Cerebellar cortex (tissue), 1 donor: ENCODE results near the gene ACR.

ENCODE experiments used
- DNase-seq: peaks from one replicate; pipeline ENCODE4 v3.0.0-alpha.2; 2015; ENCODE audit warnings: low spot score

ACR gene

DNA sequence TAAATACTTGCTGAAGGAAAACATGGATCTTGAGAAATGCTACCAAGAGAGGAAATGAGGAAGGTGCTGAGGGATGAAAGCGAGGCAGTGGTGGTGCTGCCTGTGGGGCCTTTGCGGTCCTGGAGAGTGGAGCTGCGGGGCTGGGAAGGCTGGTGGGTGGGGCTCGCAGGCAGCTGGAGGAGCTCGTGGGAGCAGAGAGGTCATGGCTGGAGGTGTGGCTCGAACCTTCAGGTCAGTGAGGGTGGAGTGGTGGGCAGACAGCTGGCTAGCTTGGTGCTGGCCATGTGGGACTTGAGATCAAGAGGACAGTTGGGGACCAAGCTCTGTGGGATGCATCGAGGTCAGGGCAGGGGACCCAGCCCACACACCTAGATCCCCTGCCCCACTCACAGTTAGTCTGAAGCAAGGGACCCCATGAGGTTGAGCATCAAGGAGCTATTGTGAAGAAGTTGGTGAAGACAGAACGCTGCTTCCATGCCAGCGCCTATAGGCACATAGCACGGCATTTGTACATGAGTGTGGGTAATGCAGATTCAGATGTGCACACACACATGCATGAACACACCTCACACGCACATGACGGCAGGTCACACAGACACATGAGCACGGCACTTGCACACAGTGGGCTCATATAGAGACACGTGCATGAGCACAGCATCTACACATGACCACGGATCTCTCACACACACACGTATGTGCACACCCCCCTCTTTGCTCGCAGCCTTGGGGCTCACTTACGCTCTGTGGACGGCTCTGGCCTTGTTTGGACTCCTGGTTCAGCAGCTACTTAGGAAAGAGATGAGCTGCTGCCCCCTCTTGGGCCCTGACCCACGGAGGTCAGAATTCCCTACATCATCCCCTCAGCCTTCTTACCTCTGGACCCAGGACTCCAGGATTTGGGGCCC, 34.9 kb upstream of the ACR start:
- no peak for DNase-seq

DNA sequence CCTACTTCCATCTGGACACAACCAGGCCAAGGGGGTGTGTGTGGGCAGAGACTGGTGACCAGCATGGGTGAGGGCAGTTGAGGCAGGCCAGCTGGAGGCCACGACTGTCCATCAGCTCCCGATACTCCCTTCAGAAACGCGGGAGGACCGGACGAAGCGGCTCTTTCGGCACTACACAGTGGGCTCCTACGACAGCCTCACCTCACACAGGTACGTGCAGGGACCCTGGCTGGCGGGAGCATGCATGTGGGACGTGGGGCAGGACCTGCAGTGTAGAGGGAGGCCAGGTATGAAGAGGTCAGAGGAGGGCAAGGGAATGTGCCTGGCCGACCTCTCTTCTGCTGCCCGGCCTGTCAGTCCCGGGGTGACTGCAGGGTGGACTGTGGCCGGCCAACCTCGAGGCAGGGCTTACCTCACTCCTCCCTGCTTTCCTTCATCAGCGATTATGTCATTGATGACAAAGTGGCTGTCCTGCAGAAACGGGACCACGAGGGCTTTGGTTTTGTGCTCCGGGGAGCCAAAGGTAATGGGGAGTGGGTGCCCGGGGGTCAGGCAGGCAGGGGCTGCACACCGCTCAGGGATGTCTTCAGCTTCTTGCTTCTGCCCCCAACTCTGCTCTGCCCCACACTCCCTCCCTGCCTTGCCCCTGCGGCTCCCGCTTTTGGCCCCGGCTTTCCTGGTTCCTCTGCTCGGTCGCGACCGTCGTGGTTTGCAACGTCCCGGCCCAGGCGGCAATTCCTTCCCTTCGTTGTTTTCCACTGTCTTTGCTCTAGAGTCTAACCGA, 34.1 kb upstream of the ACR start:
- no peak for DNase-seq

DNA sequence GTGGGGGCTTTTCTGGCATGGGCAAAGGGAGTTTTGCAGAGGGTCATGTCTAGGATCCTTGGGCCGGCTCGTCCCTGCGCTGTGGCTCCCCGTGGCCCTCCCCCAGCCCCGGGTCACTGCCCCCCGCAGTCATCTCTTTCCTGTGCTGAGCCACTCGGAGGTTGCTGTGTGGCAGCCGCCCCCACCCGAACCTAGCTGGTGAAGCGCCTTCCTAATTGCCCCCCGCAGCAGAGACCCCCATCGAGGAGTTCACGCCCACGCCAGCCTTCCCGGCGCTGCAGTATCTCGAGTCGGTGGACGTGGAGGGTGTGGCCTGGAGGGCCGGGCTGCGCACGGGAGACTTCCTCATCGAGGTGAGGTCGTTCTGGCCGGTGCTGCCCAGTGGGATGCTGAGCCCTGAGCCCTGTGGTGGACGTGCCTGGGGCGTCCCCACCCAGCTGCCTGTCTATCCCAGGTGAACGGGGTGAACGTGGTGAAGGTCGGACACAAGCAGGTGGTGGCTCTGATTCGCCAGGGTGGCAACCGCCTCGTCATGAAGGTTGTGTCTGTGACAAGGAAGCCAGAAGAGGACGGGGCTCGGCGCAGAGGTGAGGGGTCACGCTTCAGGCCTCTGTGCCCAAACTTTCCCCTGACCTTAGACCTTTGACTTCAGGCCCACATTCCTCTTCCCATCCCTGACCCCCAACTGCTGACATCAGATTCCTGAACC, 33.3 kb upstream of the ACR start:
- no peak for DNase-seq

DNA sequence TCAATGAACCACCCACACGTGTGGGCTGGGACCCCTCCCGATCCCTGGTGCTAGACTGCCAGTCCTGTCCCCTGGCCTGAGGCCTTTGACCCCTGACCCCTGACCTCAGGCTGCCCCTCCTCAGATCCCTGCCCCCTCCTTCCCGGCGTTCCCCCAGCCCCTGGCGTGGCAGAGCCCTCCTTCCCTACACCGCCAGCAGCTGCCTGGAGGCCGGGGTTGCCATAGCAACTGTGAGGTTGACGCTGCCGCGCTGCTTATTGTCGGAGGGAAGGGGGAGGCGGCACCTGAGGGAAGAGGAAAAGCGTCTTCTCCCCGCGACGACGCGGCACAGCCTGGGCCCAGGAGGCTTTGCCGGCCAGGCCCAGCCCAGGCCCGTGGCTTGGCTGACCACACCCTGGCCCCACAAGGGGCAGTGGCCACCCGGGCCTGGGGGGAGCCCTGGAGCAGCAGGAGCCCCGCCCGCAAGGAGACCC, 32.7 kb upstream of the ACR start:
- peak; percentile 75 for DNase-seq

DNA sequence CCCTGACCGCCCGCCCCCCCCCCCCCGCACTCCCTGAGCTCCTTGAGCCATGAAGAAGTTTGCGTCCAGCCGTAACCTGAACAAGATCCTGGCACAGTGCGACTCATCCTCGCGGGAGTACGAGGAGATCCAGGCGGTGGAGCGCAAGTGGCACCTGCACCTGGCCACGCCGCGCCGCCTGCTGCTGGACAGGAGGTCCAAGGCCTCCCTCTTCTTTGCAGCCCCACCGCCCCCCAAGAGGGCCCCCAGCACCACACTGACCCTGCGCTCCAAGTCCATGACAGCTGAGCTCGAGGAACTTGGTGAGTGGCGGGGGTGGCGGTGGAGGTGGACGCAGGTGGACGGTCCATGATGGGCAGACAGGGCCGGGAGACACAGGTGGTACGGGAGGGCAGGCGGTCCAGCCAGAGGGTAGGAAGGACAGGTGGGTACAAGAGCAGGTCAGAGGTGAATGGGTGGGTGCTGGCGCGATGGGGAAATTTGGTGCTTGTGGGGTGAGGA, 32.1 kb upstream of the ACR start:
- DNase-seq, result no peak

DNA sequence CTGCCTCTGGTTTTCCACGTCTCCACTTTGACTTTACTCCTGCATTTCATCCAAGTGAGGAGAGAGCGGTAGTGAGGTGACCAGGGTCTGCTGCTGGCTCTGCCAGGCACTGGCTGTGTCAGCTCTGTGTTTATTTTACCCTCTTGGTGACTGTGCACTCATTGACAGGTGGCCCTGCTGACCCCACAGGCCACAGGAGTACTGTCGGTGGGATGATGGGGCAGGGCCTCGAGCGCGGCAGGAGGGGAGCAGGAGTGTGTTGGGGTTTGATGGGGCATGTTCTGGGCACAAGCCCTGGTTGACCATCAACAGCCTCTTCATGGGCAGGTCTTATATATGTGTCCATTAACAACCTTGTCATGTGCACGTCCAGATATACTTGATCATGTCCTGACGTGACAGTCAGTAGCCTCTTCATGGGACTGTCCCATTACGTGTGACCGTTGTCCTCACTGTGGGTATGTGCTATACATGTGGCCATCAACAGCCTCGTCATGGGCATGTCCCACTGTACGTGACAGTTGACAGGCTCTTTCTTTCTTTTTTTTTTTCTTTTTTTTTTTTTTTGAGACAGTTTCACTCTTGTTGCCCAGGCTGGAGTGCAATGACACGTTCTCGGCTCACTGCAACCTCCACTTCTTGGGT, 31.4 kb upstream of the ACR start:
- no peak for DNase-seq

DNA sequence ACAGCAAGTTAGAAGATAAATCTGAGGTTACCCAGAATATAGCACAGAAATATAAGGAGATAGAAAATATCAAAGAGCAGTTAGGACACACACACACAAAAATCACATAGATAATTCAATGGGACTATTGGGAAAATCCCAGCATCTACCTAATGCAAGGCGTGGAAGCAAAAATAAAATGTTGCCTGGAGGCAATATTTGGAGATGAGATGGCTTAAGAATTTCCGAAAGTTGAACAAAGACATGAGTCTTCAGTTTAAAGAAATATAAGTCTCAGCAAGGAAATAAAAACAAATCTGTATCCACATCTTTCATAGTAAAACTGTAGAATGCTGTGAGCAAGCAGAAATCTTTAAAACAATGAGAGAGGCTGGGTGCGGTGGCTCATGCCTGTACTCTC, 29.5 kb upstream of the ACR start:
- no peak for DNase-seq

DNA sequence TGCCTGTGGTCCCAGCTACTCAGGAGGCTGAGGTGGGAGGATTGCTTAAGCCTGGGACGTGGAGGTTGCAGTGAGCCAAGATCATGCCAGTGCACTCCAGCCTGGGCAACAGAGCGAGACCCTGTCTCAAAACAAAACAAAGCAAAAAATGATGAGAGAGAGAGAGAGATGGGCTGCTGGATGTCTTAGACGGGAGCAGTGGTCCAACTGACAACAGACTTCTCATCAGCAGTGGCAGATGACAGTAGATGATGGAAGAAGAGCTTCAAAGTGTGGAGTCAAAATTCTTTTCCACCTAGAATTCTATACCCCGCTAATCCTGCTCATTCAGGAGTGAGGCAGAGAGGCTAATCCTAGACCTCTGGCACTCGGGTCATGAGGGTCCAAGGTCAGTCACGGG, 29.0 kb upstream of the ACR start:
- no peak for DNase-seq

DNA sequence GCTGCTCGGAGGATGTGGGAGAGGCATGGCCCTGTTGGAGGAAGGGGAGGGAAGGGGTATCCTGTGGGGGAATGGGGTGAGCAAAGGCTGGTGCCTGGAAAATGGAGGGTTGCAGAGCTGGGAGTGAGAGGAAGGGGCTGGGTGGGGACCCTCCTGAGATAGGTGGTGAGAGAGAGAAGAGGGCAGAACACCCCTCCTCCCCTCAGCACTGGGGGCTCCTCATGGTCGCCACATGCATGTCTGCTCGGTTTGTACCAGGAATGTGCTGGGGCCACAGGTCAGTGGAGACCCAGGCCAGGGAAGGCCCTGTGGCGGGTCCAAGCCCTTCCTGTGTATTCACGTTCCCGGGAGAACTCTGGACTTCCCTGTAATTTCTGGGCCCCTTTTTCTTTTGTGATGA, 27.8 kb upstream of the ACR start:
- DNase-seq, result no peak

DNA sequence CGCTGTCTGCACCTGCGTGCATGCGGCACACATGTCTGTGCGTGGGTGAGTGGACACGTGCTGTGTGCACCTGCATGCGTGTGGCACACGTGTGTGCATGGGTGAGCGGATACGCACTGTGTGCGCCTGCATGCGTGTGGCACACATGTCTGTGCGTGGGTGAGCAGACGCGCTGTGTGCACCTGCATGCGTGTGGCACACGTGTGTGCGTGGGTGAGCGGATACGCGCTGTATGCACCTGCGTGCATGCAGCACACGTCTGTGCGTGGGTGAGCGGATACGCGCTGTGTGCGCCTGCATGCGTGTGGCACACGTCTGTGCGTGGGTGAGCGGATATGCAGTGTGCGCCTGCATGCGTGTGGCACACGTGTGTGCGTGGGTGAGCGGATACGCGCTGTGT, 27.1 kb upstream of the ACR start:
- DNase-seq, result no peak

DNA sequence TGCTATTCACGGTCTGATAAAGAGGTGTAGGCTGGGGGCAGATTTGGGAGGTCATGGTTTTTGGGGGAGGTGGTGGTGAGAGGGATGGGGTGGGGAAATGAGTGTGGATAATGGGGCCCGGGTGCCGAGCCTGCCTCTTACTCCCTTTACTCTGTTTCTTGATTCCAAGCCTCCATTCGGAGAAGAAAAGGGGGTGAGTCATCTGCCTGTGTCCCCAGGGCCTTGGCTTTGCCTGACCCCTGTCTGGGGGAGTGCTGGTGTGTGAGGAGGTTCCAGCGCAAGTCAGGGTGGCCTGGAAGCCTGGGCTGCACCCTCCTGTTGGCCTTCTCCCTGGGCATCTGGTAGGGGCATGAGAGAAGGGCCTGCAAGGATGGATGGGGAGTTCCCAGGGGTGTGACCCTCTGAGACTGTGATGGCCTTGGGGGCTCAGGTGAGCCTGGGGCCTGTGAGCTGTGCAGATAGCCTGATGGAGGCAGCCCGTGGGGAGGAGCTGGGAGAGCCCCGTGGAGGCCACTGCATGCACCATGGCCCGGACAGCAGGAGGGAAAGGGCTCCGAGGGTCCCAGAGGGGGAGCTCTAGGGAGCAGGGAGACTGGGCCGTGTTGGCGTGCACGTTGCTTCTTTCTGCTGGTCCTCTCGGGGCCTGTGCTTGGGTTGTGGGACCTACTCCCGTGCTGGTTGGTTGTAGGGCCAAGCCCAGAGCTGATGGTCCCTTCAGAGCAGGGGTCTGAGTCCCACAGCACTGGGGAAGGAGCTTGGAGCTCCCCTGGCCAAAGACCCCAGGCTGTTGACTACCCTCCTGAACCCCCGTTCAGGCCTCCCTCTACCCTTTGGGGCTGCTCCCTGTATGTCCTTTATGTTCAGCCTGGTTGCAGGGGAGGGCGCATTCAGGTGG, 26.3 kb upstream of the ACR start:
- no peak for DNase-seq

DNA sequence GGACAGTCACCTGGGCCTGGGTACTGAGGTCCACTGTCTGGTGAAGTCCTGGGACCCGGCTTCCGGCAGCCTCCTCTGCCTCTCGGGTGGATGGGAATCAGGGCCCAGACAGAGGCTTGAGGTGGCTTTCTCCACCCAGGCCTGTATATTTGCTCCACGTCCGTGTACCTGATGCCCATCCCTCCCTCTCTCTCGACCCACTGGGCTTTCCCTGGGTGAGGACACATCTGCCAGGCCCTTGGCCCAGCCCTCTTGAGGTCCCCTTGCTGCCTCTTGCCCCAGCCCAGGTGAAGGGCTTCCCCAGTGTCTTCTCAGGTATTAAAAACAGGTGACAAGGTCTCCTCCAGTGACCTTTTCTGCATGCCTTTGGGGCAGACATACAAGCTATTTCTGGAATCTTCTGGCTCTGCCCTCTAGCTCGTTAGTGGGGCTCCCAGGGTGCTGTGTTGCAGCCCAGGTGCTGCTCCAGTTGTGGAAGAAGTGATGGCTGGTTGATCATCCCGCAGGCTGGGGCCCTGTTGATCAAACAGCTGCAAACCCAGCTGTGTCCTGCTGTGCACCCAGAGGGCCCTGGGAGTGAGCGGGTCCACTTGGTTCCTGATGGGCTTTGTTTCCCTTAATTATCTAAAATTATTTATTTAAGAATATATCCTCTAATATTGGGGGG, 25.5 kb upstream of the ACR start:
- DNase-seq, result no peak

DNA sequence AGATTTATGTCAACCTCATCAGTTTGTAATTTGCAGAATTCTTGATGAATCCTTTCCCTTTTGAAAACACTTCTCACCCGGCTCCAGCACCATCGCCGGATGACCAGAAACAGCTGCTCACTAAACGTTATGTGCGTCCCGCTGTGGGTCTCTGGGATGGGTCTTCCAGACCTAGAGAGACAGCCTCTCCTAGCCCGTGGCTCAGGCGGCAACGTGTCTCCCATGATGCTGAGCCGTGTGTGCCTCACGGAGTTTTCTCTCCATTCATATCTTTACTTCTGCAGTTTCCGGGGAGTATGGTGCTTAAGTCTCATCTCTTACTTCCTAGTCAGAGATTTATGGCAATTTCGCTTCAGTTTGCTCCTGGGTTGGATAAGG, 25.0 kb upstream of the ACR start:
- DNase-seq, result no peak

DNA sequence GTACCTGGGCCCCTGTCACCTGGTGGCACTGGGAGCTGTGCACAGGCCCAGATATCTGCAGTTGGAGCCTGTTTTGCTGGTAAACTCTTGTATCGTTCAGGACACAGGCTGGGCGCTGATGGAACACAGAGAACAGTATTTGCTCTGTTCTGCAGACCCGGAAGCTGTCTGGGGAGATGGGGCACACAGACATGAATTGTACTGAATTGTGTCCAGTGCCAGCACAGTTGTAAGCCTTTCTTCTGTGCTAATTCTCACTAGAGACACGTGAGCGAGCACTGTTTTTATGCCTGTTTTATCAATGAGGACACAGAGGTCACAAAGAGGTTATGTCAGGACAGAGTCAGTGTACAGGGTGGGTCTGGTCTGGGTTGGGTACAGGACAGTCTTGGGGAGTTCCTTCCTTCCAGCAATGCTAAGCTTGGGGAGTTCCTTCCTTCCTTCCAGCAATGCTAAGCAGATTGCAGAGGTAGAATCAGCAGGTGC, 24.4 kb upstream of the ACR start:
- DNase-seq, result no peak

DNA sequence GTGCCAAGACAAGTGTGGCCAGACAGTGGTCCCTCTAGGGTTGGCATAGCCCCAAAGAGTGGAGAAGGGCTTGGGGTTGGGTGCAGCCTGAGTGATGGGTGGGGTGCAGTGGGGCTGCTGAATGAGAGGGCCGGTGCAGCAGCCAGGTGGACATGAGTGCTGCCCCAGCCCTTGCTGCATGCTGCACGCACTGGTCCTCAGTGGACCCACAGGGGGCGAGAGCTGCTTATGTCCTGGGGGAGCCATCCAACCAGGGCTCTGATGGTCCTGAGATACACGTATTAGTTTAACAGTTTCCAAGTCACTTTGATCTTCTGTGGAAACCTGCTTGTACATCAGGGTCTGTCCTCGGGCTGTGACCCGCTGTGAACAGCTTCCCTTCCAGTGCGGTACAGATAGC, 23.9 kb upstream of the ACR start:
- DNase-seq, result no peak

DNA sequence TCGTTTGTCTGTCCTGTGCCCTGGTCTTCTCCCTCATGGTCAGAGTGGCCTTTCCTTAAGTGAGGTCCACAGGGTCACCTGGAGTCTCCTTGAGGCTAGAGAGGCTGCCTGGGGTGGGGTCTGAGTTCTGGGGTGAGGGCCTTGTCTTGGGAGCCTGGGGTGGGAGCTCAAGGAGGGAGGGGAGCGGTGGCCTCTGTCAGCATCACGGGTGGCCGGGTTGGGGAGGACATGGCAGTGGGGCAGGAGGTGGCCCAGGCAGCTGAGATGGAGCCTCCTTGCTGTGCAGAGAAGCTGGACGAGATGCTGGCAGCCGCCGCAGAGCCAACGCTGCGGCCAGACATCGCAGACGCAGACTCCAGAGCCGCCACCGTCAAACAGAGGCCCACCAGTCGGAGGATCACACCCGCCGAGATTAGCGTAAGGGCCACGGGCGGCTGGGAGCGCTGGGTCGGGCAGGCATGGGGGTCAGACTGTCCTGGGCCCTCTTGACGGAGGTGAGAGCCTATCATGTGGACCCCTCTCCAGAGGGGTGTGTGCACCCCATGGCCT, 23.3 kb upstream of the ACR start:
- no peak for DNase-seq

DNA sequence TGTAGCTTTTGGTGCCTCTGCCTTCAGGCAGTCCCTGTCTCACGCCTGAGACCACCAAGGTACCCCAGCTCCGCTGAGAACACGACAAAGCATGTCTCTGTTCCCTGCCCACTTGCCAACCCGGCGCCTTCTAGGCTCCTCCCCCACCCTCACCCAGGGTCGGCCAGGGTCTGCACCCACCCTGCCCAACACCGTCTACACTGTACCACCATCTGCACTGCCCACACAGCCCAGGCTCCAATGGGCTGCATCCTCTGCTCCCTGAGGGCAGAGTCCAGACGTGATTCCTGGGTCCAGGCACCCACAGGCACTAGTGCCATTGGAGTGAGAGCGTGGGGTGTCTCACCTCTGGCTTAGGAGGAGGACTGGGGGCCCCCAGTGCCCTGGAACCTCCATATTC, 22.8 kb upstream of the ACR start:
- no peak for DNase-seq

DNA sequence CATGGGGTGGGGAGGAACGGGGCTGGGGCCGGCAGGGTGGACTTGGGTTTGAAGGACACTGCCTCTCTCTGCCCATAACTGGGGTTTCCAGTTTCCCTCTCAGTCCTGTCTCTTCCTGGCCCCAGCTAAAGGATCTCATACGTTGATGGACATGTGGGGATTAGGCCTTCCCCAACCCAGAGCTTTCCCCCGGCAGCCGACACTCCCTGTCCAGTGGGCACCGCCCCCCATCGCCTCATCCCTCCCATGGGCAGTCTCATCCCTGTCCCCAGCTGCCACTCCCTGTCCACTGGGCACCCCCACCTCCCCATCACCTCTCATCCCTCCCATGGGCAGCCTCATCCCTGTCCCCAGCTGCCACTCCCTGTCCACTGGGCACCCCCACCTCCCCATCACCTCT, 22.2 kb upstream of the ACR start:
- DNase-seq, result no peak

DNA sequence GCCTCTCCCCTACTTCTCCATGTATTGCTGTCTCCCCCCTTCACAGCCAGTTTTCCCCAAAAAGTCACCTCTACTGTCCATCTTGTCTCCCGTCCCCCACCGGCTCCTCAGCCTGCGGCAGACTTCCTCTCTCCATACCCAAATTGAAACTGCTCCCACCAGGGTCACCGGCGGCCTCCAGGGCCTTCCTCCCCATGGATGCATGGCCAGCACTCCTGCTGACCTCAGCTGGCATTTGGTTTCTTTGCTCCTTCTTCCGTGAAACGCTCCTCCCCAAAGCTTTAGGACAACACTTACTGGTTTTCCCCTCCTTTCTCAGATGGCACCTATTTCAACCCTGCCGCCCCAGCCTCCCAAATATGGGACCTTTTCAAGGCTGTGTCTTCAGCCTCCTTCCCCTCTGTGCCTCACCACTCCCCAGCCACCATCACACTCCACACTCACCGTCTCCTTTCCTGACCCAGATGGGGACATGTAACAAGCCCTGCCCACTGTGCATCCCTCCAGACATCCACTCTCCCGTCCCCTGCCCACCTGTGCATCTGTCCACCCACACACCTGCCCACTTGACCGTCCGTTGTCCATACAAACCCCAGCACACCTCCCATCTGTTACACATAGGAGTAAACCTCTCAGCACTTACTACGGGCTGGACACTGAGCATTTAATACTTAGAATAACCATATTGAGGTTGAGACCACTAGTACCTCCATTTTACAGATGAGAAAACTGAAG, 21.5 kb upstream of the ACR start:
- DNase-seq, result no peak
